IMR-90 (cell line): ENCODE data around the gene LMTK2. TPM values are rescaled to one million over a fixed set of nuclear protein-coding genes. Genes with fewer than 3 reads are reported as not detected.

Experiments used
- ATAC-seq: fragments of 200-7000 bp; cut with Tn5 transposase; 2 replicates; pipeline ENCODE4 v1.9.1; 2020; ENCODE audit warnings: low read depth, mild to moderate bottlenecking, moderate library complexity
- BruUV-seq: library from RNA; stranded (reverse); fragments of 400-500 nt; replicated peaks from 2 replicates; lab custom pipeline; 2021; lab: Mats Ljungman, UMichigan
- CTCF ChIA-PET: fragments of 300-600 bp; formaldehyde crosslinking; extraction: SDS; loops from one replicate; lab custom pipeline; 2021; ENCODE audit warnings: antibody characterized with exemption; lab: Yijun Ruan, JAX
- POLR2A ChIA-PET: fragments of 300-600 bp; sonication (Branson Sonifier 250); formaldehyde crosslinking; loops from one replicate; lab custom pipeline; 2022; ENCODE audit warnings: antibody characterized with exemption; ENCODE audit not compliant: unreplicated experiment; lab: Charles Lee
- DNase-seq: peaks from one replicate; pipeline ENCODE4 v3.0.0; 2013
- H2AFZ ChIP-seq: replicated peaks from 2 replicates; pipeline ENCODE3; 2013; ENCODE audit warnings: low read length, mild to moderate bottlenecking; ENCODE audit not compliant: poor library complexity
- H2AK5ac ChIP-seq: 2 replicates; pipeline ENCODE4 v1.6.1; 2013; ENCODE audit warnings: low read depth, low read length, inconsistent platforms
- H2AK9ac ChIP-seq: replicated peaks from 2 replicates; pipeline ENCODE3; 2013; ENCODE audit warnings: mild to moderate bottlenecking, low read depth, low read length, moderate library complexity; ENCODE audit not compliant: poor library complexity
- H2BK120ac ChIP-seq: 2 replicates; pipeline ENCODE4 v1.6.1; 2013; ENCODE audit warnings: low read depth, low read length, inconsistent platforms
- H2BK15ac ChIP-seq: 3 replicates; pipeline ENCODE4 v1.6.1; 2013; ENCODE audit warnings: low read depth, low read length, inconsistent platforms
- H2BK20ac ChIP-seq: 2 replicates; pipeline ENCODE4 v1.6.1; 2013; ENCODE audit warnings: low read depth, mild to moderate bottlenecking, inconsistent platforms, low read length, moderate library complexity
- H2BK5ac ChIP-seq: 2 replicates; pipeline ENCODE4 v1.6.1; 2013; ENCODE audit warnings: mild to moderate bottlenecking, low read depth, low read length, inconsistent platforms; ENCODE audit not compliant: poor library complexity, severe bottlenecking
- H3K14ac ChIP-seq: replicated peaks from 2 replicates; pipeline ENCODE4 v1.6.1; 2013; ENCODE audit warnings: low read depth, low read length, inconsistent platforms
- H3K18ac ChIP-seq: 2 replicates; pipeline ENCODE4 v1.6.1; 2013; ENCODE audit warnings: low read depth, low read length, control low read depth
- H3K23ac ChIP-seq: 2 replicates; pipeline ENCODE4 v1.6.1; 2013; ENCODE audit warnings: low read depth, low read length, inconsistent platforms
- H3K27ac ChIP-seq: 2 replicates; pipeline ENCODE4 v1.5.1; 2013; ENCODE audit warnings: mild to moderate bottlenecking, control low read depth, low read length; ENCODE audit not compliant: insufficient read depth
- H3K27me3 ChIP-seq: 2 replicates; pipeline ENCODE4 v1.6.1; 2013; ENCODE audit warnings: low read length; ENCODE audit not compliant: control insufficient read depth, insufficient read depth
- H3K36me3 ChIP-seq: 2 replicates; pipeline ENCODE4 v1.6.1; 2013; ENCODE audit warnings: low read length, mixed read lengths; ENCODE audit not compliant: control insufficient read depth, insufficient read depth
- H3K4ac ChIP-seq: 2 replicates; pipeline ENCODE4 v1.6.1; 2013; ENCODE audit warnings: low read depth, low read length, inconsistent platforms
- H3K4me1 ChIP-seq: 2 replicates; pipeline ENCODE4 v1.6.1; 2013; ENCODE audit warnings: low read length, mixed read lengths; ENCODE audit not compliant: control insufficient read depth, insufficient read depth
- H3K4me2 ChIP-seq: 2 replicates; pipeline ENCODE4 v1.6.1; 2013; ENCODE audit warnings: low read depth, mild to moderate bottlenecking, control low read depth, low read length, moderate library complexity
- H3K4me3 ChIP-seq: 2 replicates; pipeline ENCODE4 v1.5.1; 2013; ENCODE audit warnings: low read depth, mild to moderate bottlenecking, control low read depth, low read length, moderate library complexity; ENCODE audit not compliant: insufficient read depth
- H3K56ac ChIP-seq: 2 replicates; pipeline ENCODE4 v1.6.1; 2013; ENCODE audit warnings: low read length, inconsistent platforms; ENCODE audit not compliant: insufficient read depth; ENCODE audit errors: extremely low read depth
- H3K79me1 ChIP-seq, 2 experiments: 2 replicates each; pipeline ENCODE4 v1.6.1; 2013; ENCODE audit warnings: low read length in 2 of 2, inconsistent platforms in 1 of 2, low read depth in 1 of 2
- H3K9ac ChIP-seq: 2 replicates; pipeline ENCODE4 v1.6.1; 2013; ENCODE audit warnings: low read depth, low read length, control low read depth
- H3K9me1 ChIP-seq: 2 replicates; pipeline ENCODE4 v1.6.1; 2013; ENCODE audit warnings: low read length, inconsistent platforms; ENCODE audit not compliant: insufficient read depth
- H3K9me3 ChIP-seq: 2 replicates; pipeline ENCODE4 v1.6.1; 2013; ENCODE audit warnings: low read length; ENCODE audit not compliant: control insufficient read depth, insufficient read depth
- H4K20me1 ChIP-seq: 2 replicates; pipeline ENCODE4 v1.6.1; 2013; ENCODE audit warnings: low read length, inconsistent platforms; ENCODE audit not compliant: insufficient read depth
- H4K5ac ChIP-seq: 2 replicates; pipeline ENCODE4 v1.6.1; 2013; ENCODE audit warnings: mild to moderate bottlenecking, low read depth, low read length, control low read depth
- H4K8ac ChIP-seq, 2 experiments: 2 replicates each; pipeline ENCODE4 v1.6.1; 2013; ENCODE audit warnings: low read depth in 2 of 2, low read length in 2 of 2, control low read depth in 1 of 2, inconsistent platforms in 1 of 2
- H4K91ac ChIP-seq: 2 replicates; pipeline ENCODE4 v1.6.1; 2013; ENCODE audit warnings: low read depth, low read length, inconsistent platforms; ENCODE audit not compliant: insufficient read depth
- RAD21 ChIP-seq: IDR thresholded peaks from 2 replicates; pipeline ENCODE4 v1.6.1; 2012; ENCODE audit warnings: low read length, improper control_type of control experiment
- WGBS, 2 experiments: methylation state at CpG; one replicate each; pipeline versions ENCODE4 v1.1.5 to v1.1.7; 2013; ENCODE audit warnings: missing lambda C conversion rate in 2 of 2; ENCODE audit not compliant: insufficient read length in 1 of 2; ENCODE audit errors: extremely low coverage in 2 of 2; 5-methylcytosine and 5-hydroxymethylcytosine counted together
- dilution Hi-C: fragments of 300-500 bp; cut with HindIII; formaldehyde crosslinking; loops from one replicate; pipeline ENCODE4 v1.14.3; 2018; ENCODE audit warnings: low sequenced_read_pairs; ENCODE audit not compliant: unreplicated experiment
- in situ Hi-C: fragments of 300-500 bp; cut with MboI; formaldehyde crosslinking; loops from 3 replicates; pipeline ENCODE4 v1.14.3; 2019; ENCODE audit warnings: low sequenced_read_pairs, inconsistent platforms, mixed read lengths
- intact Hi-C: fragments of 100-400 bp; cut with micrococcal nuclease; formaldehyde crosslinking; loops from 2 replicates; pipeline ENCODE4 v1.10.0; 2022
- polyA plus RNA-seq, 3 experiments: library from polyadenylated mRNA; depleted of rRNA; stranded (reverse); fragments of >200 nt; gene quantifications; 2 replicates each; pipeline ENCODE4 v1.2.3, GENCODE V29; 2012; ENCODE audit warnings: low replicate concordance in 1 of 3
- total RNA-seq: library from RNA; depleted of rRNA; stranded (reverse); fragments of >200 nt; gene quantifications from 2 replicates; pipeline ENCODE4 v1.2.3, GENCODE V29; 2012

The LMTK2 gene
- total and polyA plus RNA-seq, 2 of the 4 experiments (the other 2 are of a cell fraction) = 4.4 to 5.0 TPM

DNA sequence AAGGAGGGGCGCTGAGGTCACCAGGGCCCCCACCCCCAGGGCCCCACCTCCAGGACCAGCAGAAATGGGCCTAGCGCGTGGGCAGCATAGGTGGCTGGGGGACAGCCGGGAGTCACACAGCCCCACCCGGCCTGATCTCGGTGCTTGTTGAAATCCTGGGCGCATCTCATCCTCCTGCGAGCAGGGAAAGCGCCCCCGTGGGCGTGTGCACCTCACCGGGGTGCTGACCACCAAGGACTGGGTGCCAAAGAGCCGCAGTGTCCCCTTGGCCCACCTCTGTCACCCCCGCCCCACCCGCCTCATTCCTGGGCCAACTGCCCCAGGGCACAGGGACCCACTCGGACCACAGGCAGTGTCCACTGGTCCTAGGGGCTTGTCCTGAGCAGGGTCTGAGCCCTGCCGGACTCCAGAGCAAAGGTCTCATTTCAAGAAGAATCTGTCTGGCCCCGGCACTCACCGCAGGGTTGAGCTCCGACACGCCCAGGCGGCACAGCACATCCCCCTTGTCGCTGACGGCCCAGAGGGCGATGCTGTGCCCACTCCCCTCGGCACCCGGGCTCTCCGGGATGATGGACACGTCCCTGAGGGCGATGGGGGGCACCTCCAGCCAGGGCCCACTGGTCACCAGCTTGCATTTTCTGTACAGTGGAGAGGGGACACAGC is 116.0 kb downstream of the LMTK2 start:
- no TSS peak for BruUV-seq
- no peak overlapping the region for H3K14ac ChIP-seq
- WGBS, 2 experiments = 93% methylated on average over 16 of the region's 30 CpGs; no CpG with 5 or more reads in 1 of the 2 experiments
- H3K79me1 ChIP-seq = no peaks in the 10 kb centered on the region
- H4K5ac ChIP-seq = no peak overlapping the region
- no peak overlapping the region for H3K4ac ChIP-seq
- H3K27me3 ChIP-seq = no peaks in the 10 kb centered on the region
- H2AFZ ChIP-seq = no peak overlapping the region
- no peak overlapping the region for H3K56ac ChIP-seq
- no peak overlapping the region for H3K4me3 ChIP-seq
- intact Hi-C loops = no loop called here
- H3K4me2 ChIP-seq = no peak overlapping the region
- H3K18ac ChIP-seq = no peak overlapping the region
- no peak overlapping the region for H4K91ac ChIP-seq
- H3K27ac ChIP-seq = no peak overlapping the region
- POLR2A ChIA-PET = no interaction called here
- H3K9me3 ChIP-seq = no peaks in the 10 kb centered on the region
- H2BK15ac ChIP-seq = no peak overlapping the region
- no peak for ATAC-seq
- no peak overlapping the region for H4K8ac ChIP-seq
- dilution Hi-C loops = no loop called here
- no peak overlapping the region for H2AK5ac ChIP-seq
- no peak for DNase-seq
- TF ChIP-seq RAD21 = no peak
- peaks cover 29% of the 10 kb centered on the region for H3K36me3 ChIP-seq
- no peaks in the 10 kb centered on the region for H3K9me1 ChIP-seq
- CTCF ChIA-PET = no interaction called here
- H4K20me1 ChIP-seq = no peaks in the 10 kb centered on the region
- no peak overlapping the region for H3K9ac ChIP-seq
- no peak overlapping the region for H2BK5ac ChIP-seq
- H3K4me1 ChIP-seq = peaks cover 3% of the 10 kb centered on the region
- H2AK9ac ChIP-seq = no peak overlapping the region
- no peak overlapping the region for H2BK20ac ChIP-seq
- H2BK120ac ChIP-seq = no peak overlapping the region
- in situ Hi-C loops = no loop called here
- H3K23ac ChIP-seq = no peak overlapping the region
